Measurements from ENCODE around the gene CNPY3. TPM values are rescaled to one million over a fixed set of nuclear protein-coding genes. Genes with fewer than 3 reads are reported as not detected.

CNPY3 gene
- total and polyA plus RNA-seq, 2 of the 13 experiments (the other 11 are each of a cell fraction or from before 2014, with no cell fraction given): 42.3 to 60.2 TPM

DNA sequence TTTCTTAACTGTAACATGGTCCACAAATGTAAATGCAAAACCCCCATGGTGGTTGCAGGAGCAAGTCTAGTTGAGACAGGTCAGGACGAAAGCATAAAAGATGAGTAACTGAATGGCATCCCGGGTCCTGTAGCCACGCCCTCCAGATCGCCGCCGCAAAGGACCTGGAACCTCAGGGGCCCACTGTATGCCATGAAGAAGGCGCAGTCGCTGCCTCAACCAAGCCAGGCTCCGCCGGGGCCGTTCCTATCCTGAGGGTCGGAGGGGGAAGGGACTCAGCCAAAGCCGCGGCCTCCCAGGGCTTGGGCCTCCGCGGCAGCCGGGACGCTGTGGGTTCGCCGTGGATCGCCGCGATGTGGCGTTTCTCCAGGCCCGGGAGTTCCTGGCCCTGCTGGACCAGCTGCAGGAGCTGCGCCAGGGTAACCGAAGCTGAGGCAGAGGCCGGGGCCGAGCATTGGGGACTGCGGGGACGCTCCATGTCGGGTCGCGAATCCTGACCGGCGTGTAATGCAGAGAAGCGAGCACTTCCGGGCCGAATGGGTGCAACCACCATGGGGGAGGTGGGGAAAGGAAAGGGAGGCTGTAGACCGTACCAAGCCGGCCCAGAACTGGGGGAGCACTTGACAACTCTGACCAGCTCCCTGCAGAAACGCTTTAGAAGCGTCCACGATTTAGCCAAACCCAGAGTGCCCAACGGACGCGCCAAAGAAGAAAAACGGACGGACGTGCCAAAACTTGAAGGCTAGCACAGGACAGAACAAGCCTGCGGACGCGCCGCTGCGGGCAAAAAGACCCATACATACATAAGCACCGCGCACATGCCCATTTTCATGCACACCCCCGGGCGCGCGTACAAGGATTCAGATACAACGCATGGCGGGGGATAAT lies 38.7 kb upstream of the CNPY3 start (continued):
- TF ChIP-seq KDM1A (CRISPR knock-in tag; IDR thresholded peaks at IDR 0.05): no peak
- TF ChIP-seq SUZ12 (IDR thresholded peaks at IDR 0.05; ENCODE audit: low read depth, low read length): no peak
- TF ChIP-seq ARHGAP35 (CRISPR knock-in tag; IDR thresholded peaks at IDR 0.05; ENCODE audit: borderline replicate concordance): peak; percentile 93
- no peak for TF ChIP-seq ZNF549 (CRISPR knock-in tag; IDR thresholded peaks at IDR 0.05)
- TF ChIP-seq, protein P1, sequence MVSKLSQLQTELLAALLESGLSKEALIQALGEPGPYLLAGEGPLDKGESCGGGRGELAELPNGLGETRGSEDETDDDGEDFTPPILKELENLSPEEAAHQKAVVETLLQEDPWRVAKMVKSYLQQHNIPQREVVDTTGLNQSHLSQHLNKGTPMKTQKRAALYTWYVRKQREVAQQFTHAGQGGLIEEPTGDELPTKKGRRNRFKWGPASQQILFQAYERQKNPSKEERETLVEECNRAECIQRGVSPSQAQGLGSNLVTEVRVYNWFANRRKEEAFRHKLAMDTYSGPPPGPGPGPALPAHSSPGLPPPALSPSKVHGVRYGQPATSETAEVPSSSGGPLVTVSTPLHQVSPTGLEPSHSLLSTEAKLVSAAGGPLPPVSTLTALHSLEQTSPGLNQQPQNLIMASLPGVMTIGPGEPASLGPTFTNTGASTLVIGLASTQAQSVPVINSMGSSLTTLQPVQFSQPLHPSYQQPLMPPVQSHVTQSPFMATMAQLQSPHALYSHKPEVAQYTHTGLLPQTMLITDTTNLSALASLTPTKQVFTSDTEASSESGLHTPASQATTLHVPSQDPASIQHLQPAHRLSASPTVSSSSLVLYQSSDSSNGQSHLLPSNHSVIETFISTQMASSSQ (IDR thresholded peaks at IDR 0.05; ENCODE audit: low read depth): peak; percentile 28; the same call in 1 of the 2 replicates
- TF ChIP-seq, protein P1 (CRISPR knock-in tag; IDR thresholded peaks at IDR 0.05; ENCODE audit: borderline replicate concordance): peak; percentile 94
- TF ChIP-seq, protein P2, sequence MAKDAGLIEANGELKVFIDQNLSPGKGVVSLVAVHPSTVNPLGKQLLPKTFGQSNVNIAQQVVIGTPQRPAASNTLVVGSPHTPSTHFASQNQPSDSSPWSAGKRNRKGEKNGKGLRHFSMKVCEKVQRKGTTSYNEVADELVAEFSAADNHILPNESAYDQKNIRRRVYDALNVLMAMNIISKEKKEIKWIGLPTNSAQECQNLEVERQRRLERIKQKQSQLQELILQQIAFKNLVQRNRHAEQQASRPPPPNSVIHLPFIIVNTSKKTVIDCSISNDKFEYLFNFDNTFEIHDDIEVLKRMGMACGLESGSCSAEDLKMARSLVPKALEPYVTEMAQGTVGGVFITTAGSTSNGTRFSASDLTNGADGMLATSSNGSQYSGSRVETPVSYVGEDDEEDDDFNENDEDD (CRISPR knock-in tag; IDR thresholded peaks at IDR 0.05; ENCODE audit: borderline replicate concordance): 0 out of 2 replicates have a peak, but pooled peaks have one; percentile 52
- 0 out of 2 replicates have a peak, but pooled peaks have one; percentile 90 for TF ChIP-seq PAX8 (CRISPR knock-in tag; IDR thresholded peaks at IDR 0.05; ENCODE audit: borderline replicate concordance)
- no peak for TF ChIP-seq ZNF572 (CRISPR knock-in tag; IDR thresholded peaks at IDR 0.05)
- TF ChIP-seq, protein P3, sequence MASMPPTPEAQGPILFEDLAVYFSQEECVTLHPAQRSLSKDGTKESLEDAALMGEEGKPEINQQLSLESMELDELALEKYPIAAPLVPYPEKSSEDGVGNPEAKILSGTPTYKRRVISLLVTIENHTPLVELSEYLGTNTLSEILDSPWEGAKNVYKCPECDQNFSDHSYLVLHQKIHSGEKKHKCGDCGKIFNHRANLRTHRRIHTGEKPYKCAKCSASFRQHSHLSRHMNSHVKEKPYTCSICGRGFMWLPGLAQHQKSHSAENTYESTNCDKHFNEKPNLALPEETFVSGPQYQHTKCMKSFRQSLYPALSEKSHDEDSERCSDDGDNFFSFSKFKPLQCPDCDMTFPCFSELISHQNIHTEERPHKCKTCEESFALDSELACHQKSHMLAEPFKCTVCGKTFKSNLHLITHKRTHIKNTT (CRISPR knock-in tag; IDR thresholded peaks at IDR 0.05): no peak
- TF ChIP-seq, protein P4, sequence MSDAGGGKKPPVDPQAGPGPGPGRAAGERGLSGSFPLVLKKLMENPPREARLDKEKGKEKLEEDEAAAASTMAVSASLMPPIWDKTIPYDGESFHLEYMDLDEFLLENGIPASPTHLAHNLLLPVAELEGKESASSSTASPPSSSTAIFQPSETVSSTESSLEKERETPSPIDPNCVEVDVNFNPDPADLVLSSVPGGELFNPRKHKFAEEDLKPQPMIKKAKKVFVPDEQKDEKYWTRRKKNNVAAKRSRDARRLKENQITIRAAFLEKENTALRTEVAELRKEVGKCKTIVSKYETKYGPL (CRISPR knock-in tag; IDR thresholded peaks at IDR 0.05): peak; percentile 22; the same call in 1 of the 2 replicates
- TF ChIP-seq ZNF619 (CRISPR knock-in tag; IDR thresholded peaks at IDR 0.05): peak; percentile 98
- peak; percentile 40; the same call in 1 of the 2 replicates for TF ChIP-seq SP5 (CRISPR knock-in tag; IDR thresholded peaks at IDR 0.05; ENCODE audit: borderline replicate concordance, low read depth)
- TF ChIP-seq, protein P5, sequence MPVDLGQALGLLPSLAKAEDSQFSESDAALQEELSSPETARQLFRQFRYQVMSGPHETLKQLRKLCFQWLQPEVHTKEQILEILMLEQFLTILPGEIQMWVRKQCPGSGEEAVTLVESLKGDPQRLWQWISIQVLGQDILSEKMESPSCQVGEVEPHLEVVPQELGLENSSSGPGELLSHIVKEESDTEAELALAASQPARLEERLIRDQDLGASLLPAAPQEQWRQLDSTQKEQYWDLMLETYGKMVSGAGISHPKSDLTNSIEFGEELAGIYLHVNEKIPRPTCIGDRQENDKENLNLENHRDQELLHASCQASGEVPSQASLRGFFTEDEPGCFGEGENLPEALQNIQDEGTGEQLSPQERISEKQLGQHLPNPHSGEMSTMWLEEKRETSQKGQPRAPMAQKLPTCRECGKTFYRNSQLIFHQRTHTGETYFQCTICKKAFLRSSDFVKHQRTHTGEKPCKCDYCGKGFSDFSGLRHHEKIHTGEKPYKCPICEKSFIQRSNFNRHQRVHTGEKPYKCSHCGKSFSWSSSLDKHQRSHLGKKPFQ (CRISPR knock-in tag; IDR thresholded peaks at IDR 0.05; ENCODE audit: insufficient replicate concordance): peak; percentile 35
- peak; percentile 78; the same call in 1 of the 2 replicates for TF ChIP-seq TSC22D2 (CRISPR knock-in tag; IDR thresholded peaks at IDR 0.05; ENCODE audit: borderline replicate concordance)
- TF ChIP-seq, protein P6, sequence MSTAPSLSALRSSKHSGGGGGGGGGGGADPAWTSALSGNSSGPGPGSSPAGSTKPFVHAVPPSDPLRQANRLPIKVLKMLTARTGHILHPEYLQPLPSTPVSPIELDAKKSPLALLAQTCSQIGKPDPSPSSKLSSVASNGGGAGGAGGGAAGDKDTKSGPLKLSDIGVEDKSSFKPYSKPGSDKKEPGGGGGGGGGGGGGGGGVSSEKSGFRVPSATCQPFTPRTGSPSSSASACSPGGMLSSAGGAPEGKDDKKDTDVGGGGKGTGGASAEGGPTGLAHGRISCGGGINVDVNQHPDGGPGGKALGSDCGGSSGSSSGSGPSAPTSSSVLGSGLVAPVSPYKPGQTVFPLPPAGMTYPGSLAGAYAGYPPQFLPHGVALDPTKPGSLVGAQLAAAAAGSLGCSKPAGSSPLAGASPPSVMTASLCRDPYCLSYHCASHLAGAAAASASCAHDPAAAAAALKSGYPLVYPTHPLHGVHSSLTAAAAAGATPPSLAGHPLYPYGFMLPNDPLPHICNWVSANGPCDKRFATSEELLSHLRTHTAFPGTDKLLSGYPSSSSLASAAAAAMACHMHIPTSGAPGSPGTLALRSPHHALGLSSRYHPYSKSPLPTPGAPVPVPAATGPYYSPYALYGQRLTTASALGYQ (CRISPR knock-in tag; IDR thresholded peaks at IDR 0.05): peak; percentile 7; the same call in 1 of the 2 replicates
